Bronchial epithelial cell (primary cell): ENCODE data around the gene RGS17. TPM values are rescaled to one million over a fixed set of nuclear protein-coding genes. Genes with fewer than 3 reads are reported as not detected.
"Not testable (repeated sequence)": the region's sequence is repeated elsewhere in the genome, so short reads cannot be mapped to it uniquely, and the experiment has no call there.

Source experiments
- DNase-seq: peaks from one replicate; pipeline ENCODE4 v3.0.0-alpha.2; 2010; ENCODE audit warnings: low read depth
- FAIRE-seq: peaks from 2 replicates; lab custom pipeline; 2011; peaks lifted over from hg19 to GRCh38; lab: Jason Lieb, UNC
- H3K27me3 ChIP-seq: 2 replicates; pipeline ENCODE4 v1.5.1; 2011; ENCODE audit warnings: low read length; ENCODE audit not compliant: control insufficient read depth, insufficient read depth
- H3K36me3 ChIP-seq: 2 replicates; pipeline ENCODE4 v1.5.1; 2011; ENCODE audit warnings: low read length; ENCODE audit not compliant: control insufficient read depth, insufficient read depth
- H3K4me3 ChIP-seq: 2 replicates; pipeline ENCODE4 v1.5.1; 2011; ENCODE audit warnings: mild to moderate bottlenecking, low read depth, low read length, control low read depth
- total RNA-seq: library from RNA; depleted of rRNA; stranded (reverse); fragments of >200 nt; gene quantifications from 2 replicates; pipeline ENCODE4 v1.2.1, GENCODE V29; 2014
- TF ChIP-seq, protein P1 (sequence below): IDR thresholded peaks from 2 replicates; pipeline ENCODE4 v1.5.1; 2011; ENCODE audit warnings: mild to moderate bottlenecking, moderate library complexity, low read length, control low read depth, inconsistent platforms; ENCODE audit not compliant: insufficient read depth, severe bottlenecking

Gene RGS17
- total RNA-seq, 1 donor from 2014 or later = 2.9 TPM

DNA sequence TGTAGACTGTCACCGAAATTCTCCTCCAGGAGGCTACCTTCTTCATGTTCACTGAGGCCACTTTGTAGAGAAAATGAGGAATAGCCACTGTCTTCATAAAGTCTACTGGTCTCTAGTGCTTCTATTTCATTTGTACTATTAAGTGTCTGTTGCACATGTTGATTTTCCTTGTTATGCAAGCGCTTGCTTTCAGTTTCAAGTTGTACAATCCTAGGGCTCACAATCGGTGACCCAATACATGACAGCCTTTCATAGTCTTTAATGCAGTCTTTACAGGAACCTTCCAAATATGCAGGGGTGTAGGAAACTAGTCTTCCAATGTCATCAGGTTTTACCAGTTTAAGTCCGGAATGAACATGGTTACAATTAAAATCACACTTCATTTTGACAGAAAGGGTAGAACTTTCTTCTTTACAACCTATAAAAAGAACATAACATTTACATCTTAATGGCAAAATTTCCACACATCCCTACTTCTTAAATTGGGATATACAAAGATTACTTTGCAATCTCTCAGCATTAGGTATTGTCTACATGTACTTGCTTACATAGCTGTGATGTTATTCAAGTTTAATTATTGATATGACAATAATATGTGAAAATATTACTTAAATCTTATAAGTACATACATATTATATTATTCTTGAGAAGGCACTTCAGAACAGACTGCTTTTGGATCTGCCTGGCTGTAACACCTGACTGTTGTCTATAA is 155.7 kb downstream of the RGS17 start:
- H3K27me3 ChIP-seq = no peaks in the 10 kb centered on the region
- TF ChIP-seq, protein P1, sequence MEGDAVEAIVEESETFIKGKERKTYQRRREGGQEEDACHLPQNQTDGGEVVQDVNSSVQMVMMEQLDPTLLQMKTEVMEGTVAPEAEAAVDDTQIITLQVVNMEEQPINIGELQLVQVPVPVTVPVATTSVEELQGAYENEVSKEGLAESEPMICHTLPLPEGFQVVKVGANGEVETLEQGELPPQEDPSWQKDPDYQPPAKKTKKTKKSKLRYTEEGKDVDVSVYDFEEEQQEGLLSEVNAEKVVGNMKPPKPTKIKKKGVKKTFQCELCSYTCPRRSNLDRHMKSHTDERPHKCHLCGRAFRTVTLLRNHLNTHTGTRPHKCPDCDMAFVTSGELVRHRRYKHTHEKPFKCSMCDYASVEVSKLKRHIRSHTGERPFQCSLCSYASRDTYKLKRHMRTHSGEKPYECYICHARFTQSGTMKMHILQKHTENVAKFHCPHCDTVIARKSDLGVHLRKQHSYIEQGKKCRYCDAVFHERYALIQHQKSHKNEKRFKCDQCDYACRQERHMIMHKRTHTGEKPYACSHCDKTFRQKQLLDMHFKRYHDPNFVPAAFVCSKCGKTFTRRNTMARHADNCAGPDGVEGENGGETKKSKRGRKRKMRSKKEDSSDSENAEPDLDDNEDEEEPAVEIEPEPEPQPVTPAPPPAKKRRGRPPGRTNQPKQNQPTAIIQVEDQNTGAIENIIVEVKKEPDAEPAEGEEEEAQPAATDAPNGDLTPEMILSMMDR = no peak
- FAIRE-seq (no peak), DNase-seq (no peak)
- no peaks in the 10 kb centered on the region for H3K36me3 ChIP-seq
- H3K4me3 ChIP-seq = no peak overlapping the region

DNA sequence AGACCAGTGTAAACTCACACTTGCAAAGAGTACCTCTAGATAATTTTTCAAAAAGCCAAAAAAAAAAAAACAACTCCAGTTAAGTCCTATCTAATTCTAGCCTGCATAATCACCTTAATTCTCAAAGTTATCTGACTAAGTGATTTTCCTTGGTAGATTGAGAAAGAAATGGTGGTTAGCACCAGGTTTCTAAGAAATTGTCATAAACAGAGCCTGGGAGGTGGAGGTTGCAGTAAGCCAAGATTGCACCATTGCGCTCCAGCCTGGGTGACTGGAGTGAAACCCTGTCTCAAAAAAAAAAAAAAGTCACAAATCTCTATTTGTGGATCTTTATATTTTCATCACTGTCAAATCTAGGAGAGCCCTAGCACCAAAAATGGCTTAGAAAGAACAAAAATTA is 157.2 kb downstream of the RGS17 start:
- no peak overlapping the region for H3K4me3 ChIP-seq
- DNase-seq (no peak), FAIRE-seq (no peak)
- no peaks in the 10 kb centered on the region for H3K36me3 ChIP-seq
- H3K27me3 ChIP-seq = no peaks in the 10 kb centered on the region
- TF ChIP-seq, protein P1 = no peak

DNA sequence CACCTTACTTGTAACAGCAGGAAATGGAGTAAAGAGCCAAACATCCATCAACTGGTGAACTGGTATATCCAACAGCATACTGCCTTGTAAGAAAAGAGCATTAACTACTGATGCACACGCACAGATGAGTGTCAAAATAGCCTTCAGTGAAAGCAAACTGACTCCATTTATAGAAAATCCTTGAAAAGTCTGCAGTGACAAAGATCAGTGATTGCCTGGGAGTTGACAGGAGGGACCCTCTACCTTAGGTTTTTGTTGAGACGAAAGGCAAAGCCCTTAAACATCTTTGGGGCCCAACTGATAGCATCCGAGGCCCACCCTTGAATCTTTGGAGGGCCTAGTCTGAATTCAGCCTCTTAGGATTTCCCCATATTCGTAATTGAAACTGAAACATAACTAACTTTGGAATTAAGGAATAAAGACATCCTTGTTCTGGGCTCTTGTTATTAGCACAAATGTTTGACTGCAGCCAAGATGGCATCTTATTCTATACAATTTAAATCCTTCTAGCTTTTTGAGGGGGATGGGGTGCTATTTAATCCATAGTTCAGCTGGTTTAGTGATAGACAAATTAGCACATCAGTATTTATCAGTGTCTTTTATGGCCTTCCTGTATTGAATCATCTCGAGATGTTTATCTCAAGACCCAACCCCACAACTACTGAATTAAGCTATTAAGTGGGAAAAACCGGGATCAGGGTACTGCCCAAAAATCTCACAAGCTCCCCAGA is 161.2 kb downstream of the RGS17 start:
- FAIRE-seq (no peak), DNase-seq (no peak)
- H3K36me3 ChIP-seq = no peaks in the 10 kb centered on the region
- TF ChIP-seq, protein P1 = no peak
- no peak overlapping the region for H3K4me3 ChIP-seq
- H3K27me3 ChIP-seq = no peaks in the 10 kb centered on the region

DNA sequence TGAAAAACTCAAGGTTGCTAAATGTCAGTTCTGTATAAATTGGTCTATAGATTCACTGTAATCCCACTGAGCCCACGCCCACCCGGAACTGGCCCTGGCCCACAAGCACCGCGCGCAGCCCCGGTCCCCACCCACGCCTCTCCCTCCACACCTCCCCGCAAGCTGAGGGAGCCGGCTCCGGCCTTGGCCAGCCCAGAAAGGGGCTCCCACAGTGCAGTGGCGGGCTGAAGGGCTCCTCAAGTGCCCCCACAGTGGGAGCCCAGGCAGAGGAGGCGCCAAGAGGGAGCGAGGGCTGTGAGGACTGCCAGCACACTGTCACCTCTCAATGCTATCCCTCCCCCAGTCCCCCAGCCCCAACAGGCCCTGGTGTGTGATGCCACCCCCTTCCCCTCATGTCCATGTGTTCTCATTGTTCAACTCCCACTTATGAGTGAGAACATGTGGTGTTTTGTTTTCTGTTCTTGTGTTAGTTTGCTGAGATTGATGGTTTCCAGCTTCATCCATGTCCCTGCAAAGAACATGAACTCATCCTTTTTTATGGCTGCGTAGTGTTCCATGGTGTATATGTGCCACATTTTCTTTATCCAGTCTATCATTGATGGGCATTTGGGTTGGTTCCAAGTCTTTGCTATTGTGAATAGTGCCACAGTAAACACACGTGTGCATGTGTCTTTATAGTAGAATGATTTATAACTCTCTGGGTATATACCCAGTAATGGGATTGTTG is 164.8 kb downstream of the RGS17 start:
- FAIRE-seq, DNase-seq, H3K36me3 ChIP-seq, H3K27me3 ChIP-seq, H3K4me3 ChIP-seq: not testable (repeated sequence)

DNA sequence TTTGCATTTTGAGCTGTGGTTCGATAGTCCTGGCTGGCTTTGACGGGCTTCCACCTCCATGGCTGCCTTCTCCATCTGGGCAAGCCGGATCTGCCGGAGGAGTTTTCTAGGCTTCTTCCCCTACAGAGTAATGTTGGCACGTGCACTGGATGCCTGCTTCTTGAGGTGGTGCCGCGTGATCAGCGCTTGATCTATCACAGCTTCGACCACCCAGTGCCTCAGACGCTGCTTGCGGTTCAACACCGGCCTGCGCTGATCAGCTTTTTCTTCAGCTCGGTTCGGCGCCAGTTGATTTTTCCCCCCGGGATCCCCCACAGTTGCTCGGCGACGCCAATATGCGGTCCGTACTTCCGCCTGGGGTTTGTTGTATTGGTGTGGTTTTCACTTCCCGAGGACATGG is 171.7 kb downstream of the RGS17 start:
- DNase-seq (no peak), FAIRE-seq (peak; percentile 43)
- Histone ChIP-seq H3K4me3 (no peak overlapping the region), H3K27me3 (no peaks in the 10 kb centered on the region), H3K36me3 (no peaks in the 10 kb centered on the region)
- TF ChIP-seq, protein P1 = no peak

DNA sequence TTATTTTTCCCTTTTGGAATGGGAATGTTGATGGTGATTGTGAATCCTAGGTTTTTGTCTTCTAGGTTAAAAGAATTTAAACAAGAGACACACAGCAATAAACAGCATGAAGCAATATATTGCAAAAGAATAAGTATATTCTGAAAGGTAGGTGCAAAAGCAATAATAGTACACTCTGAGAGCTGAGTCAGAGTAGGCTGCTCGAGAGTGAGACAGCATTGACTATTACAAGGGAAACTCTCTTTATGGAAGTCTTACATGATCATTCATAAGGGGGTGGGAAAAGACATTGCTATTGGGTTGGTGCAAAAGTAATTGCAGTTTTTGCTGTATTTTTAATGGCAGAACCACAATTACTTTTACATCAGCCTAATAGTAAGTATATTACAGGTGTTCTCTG is 173.3 kb downstream of the RGS17 start:
- DNase-seq = peak; percentile 26
- no peak overlapping the region for H3K4me3 ChIP-seq
- no peaks in the 10 kb centered on the region for H3K36me3 ChIP-seq
- no peaks in the 10 kb centered on the region for H3K27me3 ChIP-seq
- no peak for FAIRE-seq
- TF ChIP-seq, protein P1 = no peak
